ACHN (cell line): ENCODE data around the gene RPL19.

Source experiments
- DNase-seq: peaks from one replicate; pipeline ENCODE4 v3.0.0-alpha.2; 2015
- in situ Hi-C: cut with HindIII; loops from 2 replicates; pipeline ENCODE4 v1.10.0; 2017; ENCODE audit warnings: low sequenced_read_pairs, low pct_ligation_motif_present, low pct_unique_long_range_greater_than_20kb

RPL19 gene

DNA sequence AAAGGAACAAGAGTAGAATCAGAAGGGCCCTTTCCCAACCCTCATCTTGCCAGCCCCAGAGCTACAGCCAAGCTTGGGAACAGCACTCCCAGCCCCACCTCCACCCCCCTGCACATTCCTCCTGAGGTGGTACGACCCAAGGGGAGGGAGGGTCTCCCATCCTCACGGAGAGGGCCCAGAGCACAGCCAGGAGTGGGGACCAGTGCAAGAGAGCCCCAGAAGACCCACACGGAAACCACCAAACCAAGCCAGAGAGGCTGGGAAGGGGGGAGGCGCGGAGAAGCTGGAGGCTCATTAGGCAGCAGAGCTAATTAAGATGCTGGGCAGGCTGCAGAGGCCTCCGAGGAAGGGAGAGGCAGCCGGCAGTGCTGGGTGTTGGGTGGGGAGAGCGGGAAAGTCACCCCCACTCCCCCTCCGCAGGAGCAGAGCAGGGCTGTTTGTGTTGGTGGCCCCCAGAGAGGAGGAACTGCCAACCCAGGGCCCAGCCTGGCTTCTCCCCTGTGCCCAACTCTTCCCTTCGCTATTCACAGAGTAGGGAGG lies 5.0 kb upstream of the RPL19 start:
- DNase-seq, result no peak
- in situ Hi-C loops, result no loop called here

DNA sequence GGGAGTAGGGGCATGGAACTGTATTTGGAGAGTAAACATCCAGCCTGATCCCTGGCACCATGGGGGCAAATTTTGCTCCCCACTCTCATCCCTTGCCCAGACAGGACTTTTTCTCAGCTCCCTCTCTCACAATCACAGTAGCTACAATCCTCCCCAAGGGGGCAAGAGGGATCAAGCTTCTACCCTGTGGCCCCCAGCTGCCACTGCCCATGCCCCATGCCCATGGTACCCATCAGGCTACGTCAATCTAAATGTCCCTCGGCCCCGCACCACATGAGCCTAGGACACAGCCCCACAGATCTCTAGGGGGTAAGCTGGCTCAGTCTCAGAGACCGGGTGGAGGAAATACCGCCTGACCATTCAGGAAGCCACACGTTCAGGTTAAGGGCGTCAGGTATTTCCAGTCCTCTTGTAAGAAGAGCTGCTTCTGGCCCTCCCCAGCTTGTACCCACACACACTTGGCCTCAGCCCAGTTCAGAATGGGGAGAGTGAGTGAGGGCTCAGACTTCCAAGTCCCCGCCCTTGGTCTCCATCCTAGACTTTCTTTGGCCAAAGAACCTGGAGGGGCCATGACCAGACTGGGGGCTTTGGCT lies 4.4 kb upstream of the RPL19 start:
- no peak for DNase-seq
- in situ Hi-C loops, result no loop called here

DNA sequence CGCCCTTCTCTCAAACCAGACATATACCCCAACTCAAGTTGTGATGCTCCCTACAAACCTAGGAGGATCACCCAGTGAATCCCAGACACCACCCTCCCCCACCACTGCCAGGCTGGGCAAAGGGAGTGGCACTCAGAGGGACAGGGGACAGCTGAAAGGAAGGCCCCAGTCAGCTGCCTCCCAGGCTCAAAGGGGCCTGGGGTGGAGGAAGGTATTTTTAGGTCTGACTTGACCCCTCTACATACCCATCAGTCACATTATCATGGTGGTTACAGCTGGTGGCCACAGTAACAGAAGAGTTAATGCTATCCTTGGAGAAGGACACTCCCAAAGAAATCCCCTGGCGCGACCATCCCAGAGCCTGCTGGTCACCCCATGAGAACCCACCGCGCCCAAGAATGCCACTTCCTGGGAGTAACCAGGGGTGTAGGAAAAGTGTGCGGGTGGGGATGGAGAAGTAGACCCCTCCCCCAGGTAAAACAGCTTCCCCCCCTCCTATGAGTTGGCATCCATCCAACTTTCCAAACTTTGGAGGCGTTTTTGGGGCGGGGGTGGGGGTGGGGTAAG lies 3.8 kb upstream of the RPL19 start:
- no peak for DNase-seq

DNA sequence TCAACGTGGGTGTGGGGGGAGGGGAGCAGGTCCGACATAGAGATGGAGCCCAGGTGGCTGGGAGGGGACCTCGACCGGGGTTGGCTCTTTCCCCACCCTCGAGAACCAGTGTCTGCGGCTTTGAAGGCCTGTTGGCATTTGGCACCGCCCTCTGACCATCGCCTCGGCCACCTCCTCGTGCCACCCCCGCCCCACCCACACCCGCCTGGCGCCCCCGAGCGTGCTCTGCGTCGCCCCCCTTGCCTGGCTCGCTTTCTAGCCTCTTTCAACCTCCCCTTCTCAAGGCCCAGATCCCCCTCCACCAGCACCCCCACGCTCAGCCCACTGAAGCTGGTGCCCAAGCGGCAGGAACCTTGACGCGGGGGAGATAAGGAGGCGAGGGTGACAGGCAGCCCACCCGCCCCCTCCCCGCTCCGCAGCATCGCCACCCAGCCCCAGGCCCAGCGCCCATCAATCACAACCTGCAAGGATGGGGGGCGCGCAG lies 3.2 kb upstream of the RPL19 start:
- DNase-seq, result peak; percentile 59
- in situ Hi-C loops, result no loop called here

More for the DNA sequence above, 3.8 kb upstream of the RPL19 start:
- in situ Hi-C loops, result no loop called here

DNA sequence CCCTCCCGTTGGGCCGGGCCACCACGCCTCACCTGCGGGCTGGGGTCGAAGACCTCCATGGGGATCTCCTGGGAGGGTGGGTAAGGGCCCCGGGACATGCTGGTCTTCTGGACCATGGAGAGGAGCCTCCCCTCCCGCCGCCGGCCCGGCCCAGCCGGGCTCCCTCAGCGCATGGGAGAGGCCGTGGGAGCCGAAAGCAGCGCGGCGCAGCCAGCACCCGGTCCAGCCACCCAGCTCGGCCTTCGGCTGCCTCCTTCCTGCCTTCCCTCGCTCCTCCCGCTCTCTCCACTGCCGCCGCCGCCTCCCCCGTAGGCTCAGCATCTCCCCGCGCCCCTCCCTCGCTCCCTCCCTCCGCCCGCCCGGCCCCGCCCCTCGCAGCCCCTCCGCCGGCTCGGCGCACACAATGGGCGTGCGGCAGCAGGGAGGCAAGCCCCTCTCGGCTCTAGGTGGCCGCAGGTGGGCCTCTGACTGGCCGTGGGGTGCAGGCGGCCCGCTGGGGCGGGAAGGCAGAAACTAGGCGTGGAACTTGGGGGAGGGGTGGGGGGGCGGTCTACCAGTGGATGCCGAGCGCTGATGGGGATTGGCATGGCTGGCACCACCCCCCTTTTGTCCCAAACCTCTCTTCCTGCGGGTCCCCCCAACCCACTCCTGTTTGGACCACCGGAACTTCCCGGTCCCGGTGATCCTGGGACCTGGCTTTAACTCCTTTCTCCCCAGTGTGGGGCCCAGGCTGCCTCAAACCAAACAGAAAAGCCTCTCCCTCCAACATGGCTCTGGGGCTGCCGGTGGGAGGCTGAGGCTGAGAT lies 2.5 kb upstream of the RPL19 start, which contains the start of gene CACNB1:
TSS of gene CACNB1 (minus strand) at position 290 of the 806 bp plus-strand sequence. CDS start at position 116, 174 bp downstream.
- in situ Hi-C loops, result no loop called here
- peak; percentile 84 for DNase-seq

DNA sequence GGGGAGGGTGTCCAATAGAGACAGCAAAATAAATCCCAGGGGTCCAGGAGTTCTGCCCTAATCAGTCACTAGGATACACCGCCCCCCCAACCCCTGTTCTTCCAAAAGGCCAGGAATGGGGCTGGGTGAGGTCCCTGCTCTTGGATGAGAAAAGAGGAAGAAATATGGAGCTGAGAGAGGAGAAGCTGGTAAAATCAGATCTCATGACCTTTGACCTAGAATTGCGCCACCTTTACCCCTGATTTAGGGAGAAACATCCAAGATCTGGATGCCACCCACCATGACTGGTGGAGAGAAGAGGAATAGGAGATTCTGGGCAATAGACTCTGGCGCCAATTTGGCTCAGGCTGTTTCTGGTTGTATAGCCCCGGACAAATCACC lies 1.9 kb upstream of the RPL19 start:
- in situ Hi-C loops, result no loop called here
- DNase-seq, result no peak

DNA sequence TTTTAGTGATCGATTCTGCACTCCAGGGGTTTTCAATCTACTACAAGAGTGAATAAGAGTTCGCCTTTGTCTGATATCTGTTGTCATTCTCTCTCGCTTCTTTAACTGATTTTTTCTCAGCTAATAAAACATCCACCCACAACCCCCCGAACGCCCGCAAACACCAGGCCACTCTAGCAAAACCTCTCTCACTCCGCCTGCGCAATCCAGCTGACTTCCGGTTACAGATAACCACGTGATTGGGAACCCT lies 338 bp upstream of the RPL19 start:
- peak; percentile 96 for DNase-seq
- in situ Hi-C loops, result no loop called here

DNA sequence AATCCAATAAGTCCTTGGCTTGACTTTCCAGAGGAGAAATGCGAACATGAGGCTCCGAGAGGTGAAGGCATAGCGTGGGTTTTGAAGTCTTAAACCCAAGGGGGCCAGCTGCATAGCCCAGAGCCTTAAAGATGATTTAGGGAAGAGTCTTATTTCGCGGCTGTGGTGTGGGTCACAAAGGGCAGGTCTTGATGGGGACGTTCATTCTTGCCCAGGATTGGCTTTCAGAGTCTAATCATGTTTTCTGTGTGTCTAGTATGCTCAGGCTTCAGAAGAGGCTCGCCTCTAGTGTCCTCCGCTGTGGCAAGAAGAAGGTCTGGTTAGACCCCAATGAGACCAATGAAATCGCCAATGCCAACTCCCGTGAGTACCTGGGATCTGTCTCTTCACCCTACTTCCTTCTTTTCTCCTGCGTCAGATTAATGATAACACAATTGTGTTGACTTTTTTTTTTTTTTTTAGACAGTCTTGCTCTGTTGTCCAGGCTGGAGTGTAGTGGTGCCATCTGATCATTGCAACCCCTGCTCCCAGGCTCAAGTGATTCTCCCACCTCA lies 951 bp downstream of the RPL19 start:
- DNase-seq, result no peak
- in situ Hi-C loops, result no loop called here

DNA sequence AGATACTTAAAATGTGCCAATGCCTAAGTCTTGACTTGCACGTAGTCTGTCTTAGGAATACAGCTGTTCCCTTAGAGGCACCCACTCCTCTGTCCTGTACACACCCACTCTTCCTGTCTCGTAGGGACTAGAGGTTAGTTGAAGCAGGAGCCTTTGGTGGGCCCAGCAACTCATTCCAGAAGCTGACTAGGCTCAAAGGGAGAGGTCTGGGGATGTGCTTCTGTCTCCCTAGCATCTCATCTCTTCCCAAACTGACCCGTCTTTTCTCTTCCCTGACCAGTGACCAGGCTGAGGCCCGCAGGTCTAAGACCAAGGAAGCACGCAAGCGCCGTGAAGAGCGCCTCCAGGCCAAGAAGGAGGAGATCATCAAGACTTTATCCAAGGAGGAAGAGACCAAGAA lies 4.2 kb downstream of the RPL19 start:
- no peak for DNase-seq
- in situ Hi-C loops, result no loop called here

DNA sequence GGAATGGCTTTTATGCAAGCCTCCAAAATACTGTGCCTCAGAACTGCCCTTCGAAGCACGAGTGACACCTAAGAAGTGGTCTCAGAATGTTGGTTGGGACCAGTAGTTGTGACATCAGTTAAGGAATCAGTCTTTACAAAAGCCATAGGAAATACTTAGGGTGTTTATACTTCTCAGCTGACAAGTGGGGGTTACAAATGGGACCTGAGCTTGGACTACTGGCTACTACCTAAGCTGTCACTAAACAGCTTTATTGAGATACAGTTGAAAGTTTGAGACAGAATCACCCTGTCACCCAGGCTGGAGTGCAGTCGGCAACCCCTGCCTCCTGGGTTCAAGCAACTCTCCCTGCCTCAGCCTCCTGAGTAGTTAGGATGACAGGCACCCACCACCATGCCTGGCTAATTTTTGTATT lies 5.0 kb downstream of the RPL19 start:
- in situ Hi-C loops, result no loop called here
- no peak for DNase-seq

DNA sequence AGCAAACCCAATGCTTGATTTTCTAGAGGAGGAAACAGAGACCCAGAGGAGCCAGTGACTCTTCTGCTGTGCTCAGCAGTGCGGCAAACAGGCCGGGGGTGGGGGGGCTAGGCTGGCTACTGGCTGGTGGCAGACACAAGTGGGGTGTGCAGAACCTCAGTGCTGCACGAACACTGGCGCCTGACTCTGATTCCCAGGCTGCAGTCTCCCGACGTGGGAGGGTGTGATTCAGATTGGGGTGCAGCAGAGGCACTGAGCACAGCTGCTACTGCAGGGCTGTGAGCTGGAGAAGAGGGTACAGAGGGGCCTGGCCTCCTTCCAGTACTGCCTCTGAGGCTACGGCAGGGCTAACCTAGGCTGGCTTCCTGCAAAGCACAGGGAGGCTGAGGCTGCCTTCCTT lies 8.1 kb downstream of the RPL19 start:
- in situ Hi-C loops, result no loop called here
- no peak for DNase-seq

DNA sequence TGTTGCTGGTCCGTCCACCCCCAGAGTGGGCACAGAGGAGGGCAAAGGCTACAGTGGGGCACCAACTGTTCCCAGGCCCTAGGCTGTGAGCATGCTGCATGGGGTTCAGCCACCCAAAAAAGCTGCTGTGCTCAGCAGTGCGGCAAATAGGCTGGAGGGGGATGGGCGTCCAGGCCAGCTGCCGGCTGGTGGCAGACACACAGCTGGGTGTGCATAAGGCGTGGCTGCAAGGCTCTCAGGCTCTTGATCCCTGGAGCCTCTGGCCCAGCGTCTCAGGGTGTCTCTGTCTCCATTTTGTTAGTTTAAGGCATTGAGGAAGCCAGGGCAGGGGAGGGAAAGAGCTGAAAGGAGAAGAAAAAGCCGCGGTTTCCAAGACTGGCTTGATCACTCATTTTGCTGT lies 8.8 kb downstream of the RPL19 start:
- no peak for DNase-seq
- in situ Hi-C loops, result no loop called here

DNA sequence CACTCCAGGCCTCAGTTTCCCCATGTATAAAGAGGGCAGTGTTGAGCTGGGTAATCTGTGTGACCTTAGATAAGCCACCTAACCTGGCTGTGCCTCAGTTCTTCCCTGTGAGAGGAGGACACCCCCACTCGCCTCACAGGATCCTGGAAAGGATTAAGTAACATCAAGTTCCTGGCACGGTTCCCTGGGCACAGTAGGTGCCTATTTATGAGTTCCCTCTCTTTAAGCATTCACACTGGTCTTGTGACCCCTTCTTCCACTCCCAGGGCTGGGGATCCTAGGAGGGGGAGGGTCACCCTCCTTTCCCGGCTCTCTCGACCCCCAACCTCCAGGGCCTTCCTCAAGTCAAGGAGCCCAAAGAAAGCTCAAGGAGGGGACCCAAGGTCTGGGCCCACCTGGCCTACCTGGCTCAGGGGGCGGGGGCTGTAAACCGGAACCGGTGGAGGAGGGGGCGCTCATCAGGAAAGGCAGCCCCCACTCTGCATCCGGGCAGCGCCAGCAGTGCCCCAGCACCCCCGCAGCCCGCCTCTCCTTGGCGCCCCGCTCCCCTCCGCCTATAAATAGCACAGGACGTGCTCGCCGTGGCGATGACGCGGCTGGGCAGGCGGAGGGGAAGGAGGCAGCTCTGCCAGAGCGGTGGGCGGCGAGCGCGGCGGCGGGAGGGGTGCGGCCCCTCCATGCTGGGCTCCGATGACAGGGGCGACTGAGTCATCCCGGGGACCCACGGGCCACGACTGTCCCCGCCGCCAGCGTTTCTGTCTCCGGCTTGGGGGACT lies 9.4 kb downstream of the RPL19 start:
- peak; percentile 32 for DNase-seq
- in situ Hi-C loops, result no loop called here

DNA sequence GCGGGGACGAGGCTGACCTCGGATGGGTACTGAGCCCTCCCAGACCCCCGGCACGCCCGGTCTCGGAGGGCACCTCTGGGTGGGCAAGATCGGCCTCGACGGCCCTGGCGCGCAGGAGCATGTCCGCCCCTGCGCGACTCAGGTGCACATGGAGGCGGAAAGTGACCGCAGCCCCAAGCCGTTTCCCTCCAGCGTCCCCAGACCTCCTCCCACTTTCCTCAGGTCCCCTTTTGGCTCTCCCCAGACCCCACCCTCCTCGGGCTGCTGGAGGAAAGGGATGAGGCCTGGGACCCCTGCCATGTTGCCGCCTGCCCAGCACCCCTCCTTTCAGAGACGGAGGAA lies 10.0 kb downstream of the RPL19 start:
- in situ Hi-C loops, result no loop called here
- no peak for DNase-seq

DNA sequence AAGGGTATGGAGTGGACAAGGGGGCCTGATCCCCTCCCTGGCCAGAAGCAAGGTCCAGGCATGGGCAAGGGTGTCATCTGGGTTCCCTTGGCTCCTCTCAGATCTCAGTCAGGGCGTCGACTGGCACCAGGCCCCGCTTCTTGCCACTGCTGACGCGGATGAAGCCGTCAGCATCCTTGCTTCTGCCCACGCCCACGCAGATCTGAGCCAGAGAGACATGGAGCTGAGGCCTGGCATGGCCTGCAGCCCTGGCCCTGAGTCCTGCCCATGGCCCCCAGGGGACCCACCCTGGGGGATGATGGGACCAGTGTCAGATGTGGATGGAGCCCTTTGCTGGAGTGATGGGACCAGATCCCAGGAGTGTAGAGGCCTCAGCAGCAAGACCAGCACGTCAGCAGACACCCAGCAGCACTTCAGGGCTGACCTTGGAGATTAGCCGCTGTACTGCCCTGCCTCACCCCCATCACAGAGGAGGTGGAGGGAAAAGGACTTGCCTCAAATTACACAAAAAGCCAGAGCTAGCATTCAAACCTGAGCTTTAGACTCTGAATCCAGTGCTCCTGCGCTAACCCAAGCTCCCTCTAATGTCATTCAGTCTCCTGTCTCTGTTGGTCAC lies 12.2 kb downstream of the RPL19 start:
- in situ Hi-C loops, result no loop called here
- no peak for DNase-seq

DNA sequence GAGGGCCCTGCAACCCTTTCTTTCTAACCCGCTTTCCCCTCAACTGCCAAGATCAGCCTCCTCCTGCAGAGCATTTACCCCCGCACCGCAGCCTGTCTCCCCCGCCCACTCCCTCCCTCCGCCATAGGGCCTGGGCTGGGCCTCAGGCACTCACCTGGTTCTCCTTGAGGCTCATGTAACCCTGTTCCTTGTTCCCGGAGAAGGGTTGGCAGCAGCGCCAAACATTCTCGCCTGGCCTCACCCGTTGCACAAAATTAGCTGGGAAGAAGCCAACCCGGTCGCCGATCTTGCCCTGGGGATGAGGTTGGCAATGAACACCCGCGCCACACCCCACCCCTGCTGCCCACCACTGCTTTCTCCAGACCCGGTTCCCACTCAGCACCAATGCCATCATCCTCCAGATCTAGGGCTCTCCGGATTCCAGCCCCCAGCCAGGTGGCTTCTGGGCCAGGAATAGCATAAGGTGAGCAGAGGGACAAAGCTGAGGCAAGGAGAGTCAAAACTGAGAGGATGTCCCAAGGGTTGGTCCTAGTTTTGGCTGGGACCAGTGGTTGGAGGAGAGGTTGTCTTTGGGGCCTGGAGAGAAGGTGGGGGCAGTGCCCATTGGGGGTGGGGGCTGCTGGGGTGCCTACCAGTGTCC lies 12.9 kb downstream of the RPL19 start:
- DNase-seq, result no peak
- in situ Hi-C loops, result no loop called here

DNA sequence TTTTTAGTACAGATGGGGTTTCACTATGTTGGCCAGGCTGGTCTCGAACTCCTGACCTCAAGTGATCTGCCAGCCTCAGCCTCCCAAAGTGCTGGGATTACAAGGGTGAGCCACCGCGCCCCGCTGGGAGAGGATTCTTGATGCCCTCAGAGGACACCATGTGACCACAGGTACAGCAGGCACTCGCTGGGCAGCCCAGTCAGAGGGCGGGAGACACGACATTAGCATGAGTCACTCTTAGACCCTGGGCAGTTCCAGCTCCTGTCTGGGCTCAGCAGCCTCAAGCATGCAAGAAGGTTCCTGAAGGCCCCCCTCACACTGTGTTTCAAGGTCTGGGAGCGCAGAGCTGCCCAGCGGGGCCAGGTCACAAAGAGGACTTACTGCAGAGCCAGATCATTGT lies 13.8 kb downstream of the RPL19 start:
- peak; percentile 44 for DNase-seq
- in situ Hi-C loops, result no loop called here

DNA sequence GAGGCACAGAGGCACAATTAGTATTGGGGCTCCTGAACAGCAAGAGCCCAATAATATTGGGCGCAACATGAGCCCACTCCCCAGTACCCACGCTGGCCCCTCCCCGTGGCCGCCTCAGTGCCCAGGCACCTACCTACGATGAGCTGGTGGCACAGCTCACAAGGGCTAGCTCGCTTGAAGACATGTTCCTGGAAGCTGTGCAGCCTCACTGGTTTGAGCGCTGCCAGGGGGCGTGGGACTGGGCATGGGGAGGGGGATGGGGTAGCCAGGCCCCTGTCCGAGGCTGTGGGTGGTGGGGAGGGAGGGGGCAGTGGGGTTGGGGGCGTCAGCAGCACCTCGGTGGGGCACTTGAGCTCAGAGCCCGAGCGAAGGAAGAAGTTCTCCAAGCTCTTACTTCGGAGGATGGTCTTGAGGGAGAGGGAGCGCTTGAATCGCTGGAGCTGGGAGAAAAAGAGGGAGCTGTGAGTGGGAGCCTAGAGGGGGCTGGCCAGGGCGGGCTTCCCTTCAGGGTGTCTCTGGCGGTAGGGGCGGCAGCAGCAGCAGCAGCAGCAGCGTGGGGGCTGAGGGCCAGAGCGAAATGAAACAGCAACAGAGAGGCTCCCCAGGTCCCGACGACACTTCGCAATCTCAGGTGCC lies 17.8 kb downstream of the RPL19 start:
- DNase-seq, result no peak
- in situ Hi-C loops, result no loop called here
